LNCaP clone FGC (cell line): Measurements from ENCODE around the gene RNF17.

Experiments used
- DNase-seq: peaks from one replicate; pipeline ENCODE4 v3.0.0-alpha.2; 2011; ENCODE audit warnings: low read depth
- H3K4me3 ChIP-seq: 2 replicates; pipeline ENCODE4 v1.5.1; 2011; ENCODE audit warnings: mild to moderate bottlenecking, low read depth, low read length, control low read depth
- TF ChIP-seq, protein P1 (sequence below): IDR thresholded peaks from 2 replicates; pipeline ENCODE4 v1.5.1; 2012; ENCODE audit warnings: mild to moderate bottlenecking; ENCODE audit not compliant: control insufficient read depth, insufficient read depth; ENCODE audit errors: extremely low read depth

The RNF17 gene

GRCh38 chr13:24763596-24764275, at the start of gene RNF17:
RNF17 (plus strand) TSS chr13:24764169; CDS start chr13:24764204, 35 bp downstream.
- no peak within 1 kb of the TSS for H3K4me3 ChIP-seq
- DNase-seq, result no peak
- TF ChIP-seq, protein P1, sequence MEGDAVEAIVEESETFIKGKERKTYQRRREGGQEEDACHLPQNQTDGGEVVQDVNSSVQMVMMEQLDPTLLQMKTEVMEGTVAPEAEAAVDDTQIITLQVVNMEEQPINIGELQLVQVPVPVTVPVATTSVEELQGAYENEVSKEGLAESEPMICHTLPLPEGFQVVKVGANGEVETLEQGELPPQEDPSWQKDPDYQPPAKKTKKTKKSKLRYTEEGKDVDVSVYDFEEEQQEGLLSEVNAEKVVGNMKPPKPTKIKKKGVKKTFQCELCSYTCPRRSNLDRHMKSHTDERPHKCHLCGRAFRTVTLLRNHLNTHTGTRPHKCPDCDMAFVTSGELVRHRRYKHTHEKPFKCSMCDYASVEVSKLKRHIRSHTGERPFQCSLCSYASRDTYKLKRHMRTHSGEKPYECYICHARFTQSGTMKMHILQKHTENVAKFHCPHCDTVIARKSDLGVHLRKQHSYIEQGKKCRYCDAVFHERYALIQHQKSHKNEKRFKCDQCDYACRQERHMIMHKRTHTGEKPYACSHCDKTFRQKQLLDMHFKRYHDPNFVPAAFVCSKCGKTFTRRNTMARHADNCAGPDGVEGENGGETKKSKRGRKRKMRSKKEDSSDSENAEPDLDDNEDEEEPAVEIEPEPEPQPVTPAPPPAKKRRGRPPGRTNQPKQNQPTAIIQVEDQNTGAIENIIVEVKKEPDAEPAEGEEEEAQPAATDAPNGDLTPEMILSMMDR, result no peak

DNA sequence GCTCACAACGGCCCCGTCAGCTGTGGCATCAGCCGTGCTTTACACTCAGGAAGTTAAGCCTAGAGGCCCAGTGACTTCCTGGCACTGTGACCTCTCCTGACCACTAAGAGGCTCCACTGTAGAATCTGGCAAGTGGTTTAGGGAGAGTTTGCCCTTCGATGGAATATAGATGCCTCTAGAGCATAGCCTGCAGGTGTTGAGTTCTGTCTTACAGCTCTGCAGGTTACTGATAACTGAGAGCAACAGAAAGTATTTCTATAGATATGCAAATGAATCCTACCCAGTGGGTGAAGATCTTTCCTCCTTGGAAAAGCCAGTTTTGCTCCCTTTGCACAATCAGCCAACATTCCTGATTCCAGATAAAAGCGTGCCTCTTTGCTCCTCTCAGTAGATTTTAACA, 48.0 kb upstream of the RNF17 start:
- no peak for DNase-seq
- no peak overlapping the region for H3K4me3 ChIP-seq
- TF ChIP-seq, protein P1, result no peak

GRCh38 chr13:24716446-24716845, 47.5 kb upstream of the RNF17 start:
- DNase-seq, result no peak
- no peak overlapping the region for H3K4me3 ChIP-seq

DNA sequence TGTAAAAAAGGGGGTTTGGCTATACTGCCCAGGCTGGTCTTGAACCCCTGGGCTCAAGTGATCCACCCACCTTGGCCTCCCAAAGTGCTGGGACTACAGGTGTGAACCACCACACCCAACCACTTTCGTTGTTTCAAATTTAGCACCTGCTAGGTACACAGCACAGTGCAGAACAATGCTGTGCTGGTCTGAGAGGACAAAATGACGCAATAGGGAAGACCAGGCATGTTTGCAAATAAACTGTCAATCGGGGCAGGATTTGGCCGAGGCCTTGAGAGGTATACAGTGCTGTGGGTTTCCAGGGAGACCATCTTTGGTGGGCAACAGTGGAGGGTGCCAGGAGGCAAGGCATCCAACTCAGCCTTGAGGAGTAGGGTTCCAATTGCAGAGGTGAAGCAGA, 46.8 kb upstream of the RNF17 start:
- DNase-seq, result no peak
- H3K4me3 ChIP-seq, result no peak overlapping the region
- TF ChIP-seq, protein P1, result no peak

More at GRCh38 chr13:24716446-24716845, 47.5 kb upstream of the RNF17 start:
- TF ChIP-seq, protein P1, result no peak

GRCh38 chr13:24718192-24718965, 45.6 kb upstream of the RNF17 start:
- TF ChIP-seq, protein P1, result no peak
- no peak for DNase-seq
- no peak overlapping the region for H3K4me3 ChIP-seq

DNA sequence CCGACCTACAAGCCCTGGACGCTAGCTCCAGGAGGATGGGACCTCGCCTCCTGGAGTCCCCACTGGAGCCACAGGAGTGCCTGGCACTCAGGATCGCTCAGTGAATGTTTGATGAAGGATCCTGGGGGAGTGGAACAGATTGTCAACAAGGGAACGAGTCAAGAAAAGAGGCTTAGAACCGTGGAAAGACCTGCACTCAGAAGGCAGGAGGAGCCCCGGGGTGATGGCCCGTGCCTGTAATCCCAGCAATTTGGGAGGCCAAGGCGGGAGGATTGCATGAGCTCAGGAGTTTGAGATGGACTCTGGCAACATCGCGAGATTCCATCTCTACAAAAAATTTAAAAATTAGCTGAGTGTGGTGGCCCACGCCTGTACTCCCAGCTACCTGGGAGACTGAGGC, 44.8 kb upstream of the RNF17 start:
- no peak for DNase-seq
- TF ChIP-seq, protein P1, result no peak
- no peak overlapping the region for H3K4me3 ChIP-seq
